ENCODE data around the gene TFIP11. TPM values are rescaled to one million over a fixed set of nuclear protein-coding genes. Genes with fewer than 3 reads are reported as not detected.

Gene TFIP11
- total RNA-seq, 2 donors from 2014 or later: 84.0 to 104 TPM

GRCh38 chr22:26442086-26442756 is 70.1 kb downstream of the TFIP11 start:
- Mint-ChIP-seq H3K4me3 (no peak overlapping the region), H3K27ac (no peak overlapping the region), H3K27me3 (no peaks in the 10 kb centered on the region), H3K4me1 (peaks cover 9% of the 10 kb centered on the region), H3K36me3 (ENCODE audit: low read depth) (peaks cover 3% of the 10 kb centered on the region)
- H3K9me3 ChIP-seq (ENCODE audit: control insufficient read depth, low read length, poor library complexity, severe bottlenecking): no peaks in the 10 kb centered on the region
- ATAC-seq (no peak), DNase-seq (no peak)

Other genes starting within 250 kb of the TFIP11 start
- gene ASPHD2, start 83.2 kb downstream of the TFIP11 start, total RNA-seq: 1 to 10 TPM; 1.6 to 2.4 TPM
- 10 to 100 TPM; 44.1 to 54.6 TPM for gene HPS4, start 28.7 kb downstream of the TFIP11 start, total RNA-seq
- gene SRRD, start 28.6 kb downstream of the TFIP11 start, total RNA-seq: 10 to 100 TPM; 15.1 to 18.7 TPM
- 10 to 100 TPM; 18.2 to 40.7 TPM for gene TPST2, start 77.7 kb upstream of the TFIP11 start, total RNA-seq
- gene CRYBB1, start 105.6 kb upstream of the TFIP11 start, total RNA-seq: not detected
- not detected for gene CRYBA4, start 109.5 kb upstream of the TFIP11 start, total RNA-seq
- gene MIAT, start 145.1 kb upstream of the TFIP11 start, total RNA-seq: 100 to 1,000 TPM in 1 of 2 donors, 10 to 100 TPM in 1; 83.4 to 116 TPM

Measured in T-helper 17 cell (primary cell).